ENCODE data around the gene PIGU.

Gene PIGU

GRCh38 chr20:34540596-34541263 lies 136.2 kb downstream of the PIGU start:
- Histone ChIP-seq H3K36me3 (ENCODE audit: insufficient read depth, low read length) (peaks cover 30% of the 10 kb centered on the region), H3K9me3 (ENCODE audit: low read depth, low read length) (no peaks in the 10 kb centered on the region), H3K4me3 (no peak overlapping the region), H3K27ac (0 out of 2 replicates have a peak overlapping the region, but pooled peaks have one; percentile 36), H3K9ac (ENCODE audit: insufficient read length) (no peak overlapping the region)
- TF ChIP-seq POLR2AphosphoS5 (IDR thresholded peaks at IDR 0.05; ENCODE audit: borderline replicate concordance, low read depth, low read length), result no peak
- no peak for TF ChIP-seq FOXP2 (optimal IDR thresholded peaks at IDR 0.05; ENCODE audit: control extremely low read depth, extremely low read length, insufficient read depth)
- no peak for TF ChIP-seq EZH2 (IDR thresholded peaks at IDR 0.05)
- DNase-seq (ENCODE audit: low read depth, low spot score), result no peak

GRCh38 chr20:34539756-34540155 lies 137.1 kb downstream of the PIGU start:
- Histone ChIP-seq H3K4me3 (no peak overlapping the region), H3K9ac (ENCODE audit: insufficient read length) (no peak overlapping the region), H3K27ac (no peak overlapping the region), H3K9me3 (ENCODE audit: low read depth, low read length) (no peaks in the 10 kb centered on the region), H3K36me3 (ENCODE audit: insufficient read depth, low read length) (peaks cover 39% of the 10 kb centered on the region)
- DNase-seq (ENCODE audit: low read depth, low spot score), result no peak
- TF ChIP-seq EZH2 (IDR thresholded peaks at IDR 0.05), result no peak
- TF ChIP-seq POLR2AphosphoS5 (IDR thresholded peaks at IDR 0.05; ENCODE audit: borderline replicate concordance, low read depth, low read length), result no peak
- no peak for TF ChIP-seq FOXP2 (optimal IDR thresholded peaks at IDR 0.05; ENCODE audit: control extremely low read depth, extremely low read length, insufficient read depth)

GRCh38 chr20:34538671-34539123 lies 138.2 kb downstream of the PIGU start:
- no peak overlapping the region for H3K9ac ChIP-seq (ENCODE audit: insufficient read length)
- no peak overlapping the region for H3K4me3 ChIP-seq
- no peak overlapping the region for H3K27ac ChIP-seq
- H3K9me3 ChIP-seq (ENCODE audit: low read depth, low read length), result no peaks in the 10 kb centered on the region
- H3K36me3 ChIP-seq (ENCODE audit: insufficient read depth, low read length), result peaks cover 47% of the 10 kb centered on the region
- DNase-seq (ENCODE audit: low read depth, low spot score), result no peak
- TF ChIP-seq EZH2 (IDR thresholded peaks at IDR 0.05) (no peak), FOXP2 (optimal IDR thresholded peaks at IDR 0.05; ENCODE audit: control extremely low read depth, extremely low read length, insufficient read depth) (no peak), POLR2AphosphoS5 (IDR thresholded peaks at IDR 0.05; ENCODE audit: borderline replicate concordance, low read depth, low read length) (no peak)

GRCh38 chr20:34537651-34538050 lies 139.2 kb downstream of the PIGU start:
- DNase-seq (ENCODE audit: low read depth, low spot score), result no peak
- Histone ChIP-seq H3K27ac (no peak overlapping the region), H3K9me3 (ENCODE audit: low read depth, low read length) (no peaks in the 10 kb centered on the region), H3K4me3 (no peak overlapping the region), H3K9ac (ENCODE audit: insufficient read length) (no peak overlapping the region), H3K36me3 (ENCODE audit: insufficient read depth, low read length) (peaks cover 52% of the 10 kb centered on the region)
- TF ChIP-seq POLR2AphosphoS5 (IDR thresholded peaks at IDR 0.05; ENCODE audit: borderline replicate concordance, low read depth, low read length), result no peak
- TF ChIP-seq FOXP2 (optimal IDR thresholded peaks at IDR 0.05; ENCODE audit: control extremely low read depth, extremely low read length, insufficient read depth), result no peak
- TF ChIP-seq EZH2 (IDR thresholded peaks at IDR 0.05), result no peak

GRCh38 chr20:34536798-34537394 lies 140.0 kb downstream of the PIGU start:
- no peak for DNase-seq (ENCODE audit: low read depth, low spot score)
- Histone ChIP-seq H3K36me3 (ENCODE audit: insufficient read depth, low read length) (peaks cover 52% of the 10 kb centered on the region), H3K9ac (ENCODE audit: insufficient read length) (no peak overlapping the region), H3K4me3 (no peak overlapping the region), H3K9me3 (ENCODE audit: low read depth, low read length) (no peaks in the 10 kb centered on the region), H3K27ac (no peak overlapping the region)
- no peak for TF ChIP-seq FOXP2 (optimal IDR thresholded peaks at IDR 0.05; ENCODE audit: control extremely low read depth, extremely low read length, insufficient read depth)
- TF ChIP-seq POLR2AphosphoS5 (IDR thresholded peaks at IDR 0.05; ENCODE audit: borderline replicate concordance, low read depth, low read length), result no peak
- no peak for TF ChIP-seq EZH2 (IDR thresholded peaks at IDR 0.05)

- Histone ChIP-seq H3K4me3 (no peak overlapping the region), H3K9ac (ENCODE audit: insufficient read length) (no peak overlapping the region), H3K36me3 (ENCODE audit: insufficient read depth, low read length) (peaks cover 43% of the 10 kb centered on the region), H3K27ac (no peak overlapping the region), H3K9me3 (ENCODE audit: low read depth, low read length) (no peaks in the 10 kb centered on the region)
- TF ChIP-seq FOXP2 (optimal IDR thresholded peaks at IDR 0.05; ENCODE audit: control extremely low read depth, extremely low read length, insufficient read depth), result no peak
- no peak for DNase-seq (ENCODE audit: low read depth, low spot score)
Measured at GRCh38 chr20:34535857-34536256, 141.0 kb downstream of the PIGU start.

- no peak overlapping the region for H3K9ac ChIP-seq (ENCODE audit: insufficient read length)
- 0 out of 2 replicates have a peak, but pooled peaks have one; percentile 10 for TF ChIP-seq POLR2AphosphoS5 (IDR thresholded peaks at IDR 0.05; ENCODE audit: borderline replicate concordance, low read depth, low read length)
- TF ChIP-seq FOXP2 (optimal IDR thresholded peaks at IDR 0.05; ENCODE audit: control extremely low read depth, extremely low read length, insufficient read depth), result no peak
- H3K36me3 ChIP-seq (ENCODE audit: insufficient read depth, low read length), result peaks cover 42% of the 10 kb centered on the region; the same call in 1 of the 2 replicates
- H3K9me3 ChIP-seq (ENCODE audit: low read depth, low read length), result no peaks in the 10 kb centered on the region
- DNase-seq (ENCODE audit: low read depth, low spot score), result no peak
- H3K4me3 ChIP-seq, result no peak overlapping the region
- no peak overlapping the region for H3K27ac ChIP-seq
Measured at GRCh38 chr20:34535301-34535840, 141.5 kb downstream of the PIGU start.

GRCh38 chr20:34534391-34535165 lies 142.3 kb downstream of the PIGU start:
- no peak for DNase-seq (ENCODE audit: low read depth, low spot score)
- TF ChIP-seq POLR2AphosphoS5 (IDR thresholded peaks at IDR 0.05; ENCODE audit: borderline replicate concordance, low read depth, low read length) (no peak), FOXP2 (optimal IDR thresholded peaks at IDR 0.05; ENCODE audit: control extremely low read depth, extremely low read length, insufficient read depth) (no peak), EZH2 (IDR thresholded peaks at IDR 0.05) (no peak)
- Histone ChIP-seq H3K27ac (no peak overlapping the region), H3K9me3 (ENCODE audit: low read depth, low read length) (no peaks in the 10 kb centered on the region), H3K4me3 (no peak overlapping the region), H3K9ac (ENCODE audit: insufficient read length) (no peak overlapping the region), H3K36me3 (ENCODE audit: insufficient read depth, low read length) (peaks cover 50% of the 10 kb centered on the region; the same call in 1 of the 2 replicates)
